ENCODE results near the gene CREBRF. TPM values are rescaled to one million over a fixed set of nuclear protein-coding genes. Genes with fewer than 3 reads are reported as not detected.
"Not testable (repeated sequence)": the region's sequence is repeated elsewhere in the genome, so short reads cannot be mapped to it uniquely, and the experiment has no call there.

The CREBRF gene
- total and polyA plus RNA-seq, 2 donors (not counting 3 experiments of a cell fraction or from before 2014, with no cell fraction given), result 2.7 to 8.8 TPM

GRCh38 chr5:173075970-173076369 lies 19.8 kb downstream of the CREBRF start:
- no peak for FAIRE-seq
- TF ChIP-seq MYC (IDR thresholded peaks at IDR 0.05; ENCODE audit: low read depth, low read length) (no peak), EZH2 (IDR thresholded peaks at IDR 0.05; ENCODE audit: borderline replicate concordance, low read depth, low read length, severe bottlenecking) (no peak), POLR2A (IDR thresholded peaks at IDR 0.05; ENCODE audit: low read depth, low read length) (no peak), GATA2 (IDR thresholded peaks at IDR 0.05; ENCODE audit: insufficient read depth, insufficient read length, low read depth, low read length) (no peak), POLR2AphosphoS5 (IDR thresholded peaks at IDR 0.05; ENCODE audit: insufficient read depth, low read depth, low read length) (no peak), CTCF (IDR thresholded peaks at IDR 0.05; ENCODE audit: extremely low read depth in 1 of 2, insufficient read depth in 1 of 2, low read depth in 1 of 2, low read length in 2 of 2) (no peak), FOS (IDR thresholded peaks at IDR 0.05; ENCODE audit: borderline replicate concordance, insufficient read depth, low read length) (no peak), MAX (IDR thresholded peaks at IDR 0.05; ENCODE audit: insufficient read depth, insufficient read length) (no peak), JUN (IDR thresholded peaks at IDR 0.05; ENCODE audit: borderline replicate concordance, insufficient read depth, insufficient read length, low read depth) (no peak)
- no peak overlapping the region for H3K9ac ChIP-seq (replicated peaks; ENCODE audit: extremely low read depth, insufficient read depth, low read length)

GRCh38 chr5:173076471-173076870 lies 20.3 kb downstream of the CREBRF start:
- POLR2A ChIA-PET; H3K9ac ChIP-seq (replicated peaks; ENCODE audit: extremely low read depth, insufficient read depth, low read length); FAIRE-seq; H3K9me1 ChIP-seq (replicated peaks; ENCODE audit: control insufficient read depth, extremely low read depth, insufficient read depth, low read length); H4K20me1 ChIP-seq (replicated peaks; ENCODE audit: control insufficient read depth, extremely low read depth, insufficient read depth, low read length); H3K9me3 ChIP-seq (replicated peaks; ENCODE audit: control insufficient read depth, insufficient read depth, low read length); H3K4me2 ChIP-seq (ENCODE audit: insufficient read depth, low read length); H3K27ac ChIP-seq (ENCODE audit: insufficient read depth, low read depth, low read length); H3K79me2 ChIP-seq (ENCODE audit: control insufficient read depth, insufficient read depth, low read length); intact Hi-C loops (cut with micrococcal nuclease); H3K4me1 ChIP-seq (ENCODE audit: control insufficient read depth, extremely low read depth, insufficient read depth, low read length); dilution Hi-C loops (cut with MboI; ENCODE audit: extremely low pct_ligation_motif_present, low sequenced_read_pairs); BruUV-seq (replicated peaks); DNase-seq (ENCODE audit: low read depth, low spot score); H3K36me3 ChIP-seq (ENCODE audit: control insufficient read depth in 2 of 2, extremely low read depth in 1 of 2, insufficient read depth in 2 of 2, low read length in 2 of 2); H3K4me3 ChIP-seq (replicated peaks in 1 of 3; ENCODE audit: insufficient read depth in 1 of 3, low read depth in 1 of 3, low read length in 3 of 3); H2AFZ ChIP-seq (ENCODE audit: low read depth, low read length); H3K27me3 ChIP-seq (ENCODE audit: control insufficient read depth in 2 of 2, insufficient read depth in 2 of 2, low read length in 2 of 2): not testable (repeated sequence)
- CTCF ChIA-PET, result interaction anchor here (1.7 kb wide), 1 partner anchor 362 kb away, joined by 4 read pairs; no protein-coding TSS in a partner anchor

More at GRCh38 chr5:173075970-173076369, 19.8 kb downstream of the CREBRF start:
- Histone ChIP-seq H3K79me2 (ENCODE audit: control insufficient read depth, insufficient read depth, low read length) (no peaks in the 10 kb centered on the region), H4K20me1 (replicated peaks; ENCODE audit: control insufficient read depth, extremely low read depth, insufficient read depth, low read length) (no peaks in the 10 kb centered on the region), H3K4me1 (ENCODE audit: control insufficient read depth, extremely low read depth, insufficient read depth, low read length) (no peaks in the 10 kb centered on the region), H3K9me1 (replicated peaks; ENCODE audit: control insufficient read depth, extremely low read depth, insufficient read depth, low read length) (no peaks in the 10 kb centered on the region), H3K4me3 (replicated peaks in 1 of 3; ENCODE audit: insufficient read depth in 1 of 3, low read depth in 1 of 3, low read length in 3 of 3) (no peak overlapping the region), H2AFZ (ENCODE audit: low read depth, low read length) (no peak overlapping the region), H3K36me3 (ENCODE audit: control insufficient read depth in 2 of 2, extremely low read depth in 1 of 2, insufficient read depth in 2 of 2, low read length in 2 of 2) (peaks cover 0 to 2% of the 10 kb centered on the region in 2 experiments), H3K4me2 (ENCODE audit: insufficient read depth, low read length) (no peak overlapping the region), H3K27ac (ENCODE audit: insufficient read depth, low read depth, low read length) (no peak overlapping the region), H3K9me3 (replicated peaks; ENCODE audit: control insufficient read depth, insufficient read depth, low read length) (no peaks in the 10 kb centered on the region), H3K27me3 (ENCODE audit: control insufficient read depth in 2 of 2, insufficient read depth in 2 of 2, low read length in 2 of 2) (no peaks in the 10 kb centered on the region)
- dilution Hi-C loops (cut with MboI; ENCODE audit: extremely low pct_ligation_motif_present, low sequenced_read_pairs) (no loop called here), intact Hi-C loops (cut with micrococcal nuclease) (no loop called here)
- DNase-seq (ENCODE audit: low read depth, low spot score), result no peak
- POLR2A ChIA-PET, result no interaction called here
- BruUV-seq (replicated peaks), result no TSS peak
- CTCF ChIA-PET, result no interaction called here
